UCSD-AML1 (cell line): ENCODE results near the gene APBA1.

ENCODE experiments used
- DNase-seq: peaks from one replicate; lab custom pipeline; 2025; ENCODE audit not compliant: unreplicated experiment; lab: John Stamatoyannopoulos, UW

The APBA1 gene

GRCh38 chr9:69580582-69581214, 91.5 kb downstream of the APBA1 start:
- no peak for DNase-seq

- DNase-seq, result no peak
Measured at GRCh38 chr9:69579760-69580581, 92.2 kb downstream of the APBA1 start.

GRCh38 chr9:69579032-69579758, 93.0 kb downstream of the APBA1 start:
- DNase-seq, result no peak

GRCh38 chr9:69578026-69578425, 94.1 kb downstream of the APBA1 start:
- no peak for DNase-seq

GRCh38 chr9:69577123-69577522, 95.0 kb downstream of the APBA1 start:
- no peak for DNase-seq

- DNase-seq, result no peak
Measured at GRCh38 chr9:69574057-69574456, 98.1 kb downstream of the APBA1 start.

- DNase-seq, result no peak
Measured at GRCh38 chr9:69573651-69574050, 98.5 kb downstream of the APBA1 start.

GRCh38 chr9:69572611-69573010, 99.6 kb downstream of the APBA1 start:
- no peak for DNase-seq

- no peak for DNase-seq
Measured at GRCh38 chr9:69571032-69571431, 101.1 kb downstream of the APBA1 start.

GRCh38 chr9:69569738-69570451, 102.3 kb downstream of the APBA1 start:
- DNase-seq, result no peak

GRCh38 chr9:69564557-69564956, 107.6 kb downstream of the APBA1 start:
- no peak for DNase-seq

GRCh38 chr9:69559126-69559525, 113.0 kb downstream of the APBA1 start:
- no peak for DNase-seq

- DNase-seq, result no peak
Measured at GRCh38 chr9:69556707-69557106, 115.5 kb downstream of the APBA1 start.

- no peak for DNase-seq
Measured at GRCh38 chr9:69555802-69556201, 116.4 kb downstream of the APBA1 start.

GRCh38 chr9:69554945-69555344, 117.2 kb downstream of the APBA1 start:
- DNase-seq, result no peak

GRCh38 chr9:69549310-69550202, 122.6 kb downstream of the APBA1 start:
- DNase-seq, result no peak

GRCh38 chr9:69548681-69549080, 123.5 kb downstream of the APBA1 start:
- DNase-seq, result no peak

GRCh38 chr9:69546265-69546664, 125.9 kb downstream of the APBA1 start:
- peak; percentile 12 for DNase-seq

- DNase-seq, result no peak
Measured at GRCh38 chr9:69542942-69543704, 129.0 kb downstream of the APBA1 start.

GRCh38 chr9:69542058-69542457, 130.1 kb downstream of the APBA1 start:
- DNase-seq, result no peak
